ENCODE measurements around the gene CELA3A.

The CELA3A gene

GRCh38 chr1:22052115-22053016 lies 50.9 kb downstream of the CELA3A start, which contains the start of gene CDC42:
Gene CDC42, plus strand, starts transcription at chr1:22052709. Its CDS starts 25,770 bp downstream, at chr1:22078479.
- Histone ChIP-seq H3K23ac (ENCODE audit: low read length in 2 of 2) (peak within 1 kb of the TSS; percentile 90 to 97), H2BK120ac (ENCODE audit: low read depth, low read length) (peak within 1 kb of the TSS; percentile 100), H4K8ac (ENCODE audit: low read length) (peak within 1 kb of the TSS; percentile 99), H3K9me3 (ENCODE audit: control insufficient read depth, low read length) (no peaks in the 10 kb centered on the region), H3K4me1 (ENCODE audit: control insufficient read depth, insufficient read depth, low read depth, low read length) (peaks cover 10% of the 10 kb centered on the region), H3K9ac (ENCODE audit: low read length) (peak within 1 kb of the TSS; percentile 99), H2BK15ac (ENCODE audit: low read depth, poor library complexity, severe bottlenecking) (peak within 1 kb of the TSS; percentile 67), H3K18ac (ENCODE audit: low read depth in 1 of 2, low read length in 2 of 2) (peak within 1 kb of the TSS; percentile 97 to 100), H3K36me3 (ENCODE audit: control insufficient read depth in 1 of 2, insufficient read depth in 2 of 2, low read depth in 1 of 2, low read length in 2 of 2) (peaks cover 2 to 16% of the 10 kb centered on the region in 2 experiments), H2AFZ (ENCODE audit: low read depth, low read length) (no peak within 1 kb of the TSS), H2AK5ac (ENCODE audit: low read length, severe bottlenecking) (peak within 1 kb of the TSS; percentile 81), H3K4me3 (ENCODE audit: insufficient read depth in 1 of 2, low read depth in 1 of 2, low read length in 2 of 2) (peak within 1 kb of the TSS; percentile 80 to 100), H3K4me2 (ENCODE audit: low read length, poor library complexity, severe bottlenecking) (peak within 1 kb of the TSS; percentile 53), H3K14ac (ENCODE audit: low read length in 2 of 2) (peak within 1 kb of the TSS; percentile 89 to 97), H3K4ac (ENCODE audit: low read depth in 1 of 2, low read length in 2 of 2) (peak within 1 kb of the TSS; percentile 70 to 97), H2BK5ac (ENCODE audit: low read depth, low read length, poor library complexity, severe bottlenecking) (peak within 1 kb of the TSS; percentile 96), H3K27ac (ENCODE audit: low read length, poor library complexity, severe bottlenecking) (peak within 1 kb of the TSS; percentile 99), H3K79me1 (replicated peaks; ENCODE audit: low read length, poor library complexity, severe bottlenecking) (no peaks in the 10 kb centered on the region), H3K27me3 (ENCODE audit: control insufficient read depth in 1 of 2, insufficient read depth in 1 of 2, low read length in 2 of 2) (no peaks in the 10 kb centered on the region), H4K91ac (ENCODE audit: low read length) (peak within 1 kb of the TSS; percentile 96), H2BK12ac (ENCODE audit: low read length in 2 of 2) (peak within 1 kb of the TSS in 1 of 2 experiments; percentile 82)
- peak; percentile 96 for DNase-seq
- WGBS = 33% methylated on average over 43 of the region's 81 CpGs

- Histone ChIP-seq H3K27ac (ENCODE audit: low read length, poor library complexity, severe bottlenecking) (peak overlapping the region; percentile 99), H3K27me3 (ENCODE audit: control insufficient read depth in 1 of 2, insufficient read depth in 1 of 2, low read length in 2 of 2) (no peaks in the 10 kb centered on the region), H3K4me2 (ENCODE audit: low read length, poor library complexity, severe bottlenecking) (peak overlapping the region; percentile 53), H4K91ac (ENCODE audit: low read length) (peak overlapping the region; percentile 96), H3K79me1 (replicated peaks; ENCODE audit: low read length, poor library complexity, severe bottlenecking) (no peaks in the 10 kb centered on the region), H4K8ac (ENCODE audit: low read length) (peak overlapping the region; percentile 94), H2AFZ (ENCODE audit: low read depth, low read length) (no peak overlapping the region), H3K4me3 (ENCODE audit: insufficient read depth in 1 of 2, low read depth in 1 of 2, low read length in 2 of 2) (peak overlapping the region; percentile 80 to 100), H2BK15ac (ENCODE audit: low read depth, poor library complexity, severe bottlenecking) (peak overlapping the region; percentile 52), H2BK12ac (ENCODE audit: low read length in 2 of 2) (no peak overlapping the region), H3K4ac (ENCODE audit: low read depth in 1 of 2, low read length in 2 of 2) (peak overlapping the region in 1 of 2 experiments; percentile 97), H3K4me1 (ENCODE audit: control insufficient read depth, insufficient read depth, low read depth, low read length) (peaks cover 12% of the 10 kb centered on the region), H3K23ac (ENCODE audit: low read length in 2 of 2) (peak overlapping the region; percentile 90 to 97), H3K36me3 (ENCODE audit: control insufficient read depth in 1 of 2, insufficient read depth in 2 of 2, low read depth in 1 of 2, low read length in 2 of 2) (peaks cover 7 to 22% of the 10 kb centered on the region in 2 experiments), H2BK120ac (ENCODE audit: low read depth, low read length) (peak overlapping the region; percentile 100), H3K9me3 (ENCODE audit: control insufficient read depth, low read length) (no peaks in the 10 kb centered on the region), H3K9ac (ENCODE audit: low read length) (peak overlapping the region; percentile 99), H2AK5ac (ENCODE audit: low read length, severe bottlenecking) (peak overlapping the region; percentile 81), H3K18ac (ENCODE audit: low read depth in 1 of 2, low read length in 2 of 2) (peak overlapping the region; percentile 97 to 100), H3K14ac (ENCODE audit: low read length in 2 of 2) (peak overlapping the region; percentile 68 to 89), H2BK5ac (ENCODE audit: low read depth, low read length, poor library complexity, severe bottlenecking) (peak overlapping the region; percentile 96)
- peak; percentile 87 for DNase-seq
- 0% methylated on average over 12 of the region's 70 CpGs for WGBS
These were observed 51.8 kb downstream of the CELA3A start for GRCh38 chr1:22053017-22053860.

DNA sequence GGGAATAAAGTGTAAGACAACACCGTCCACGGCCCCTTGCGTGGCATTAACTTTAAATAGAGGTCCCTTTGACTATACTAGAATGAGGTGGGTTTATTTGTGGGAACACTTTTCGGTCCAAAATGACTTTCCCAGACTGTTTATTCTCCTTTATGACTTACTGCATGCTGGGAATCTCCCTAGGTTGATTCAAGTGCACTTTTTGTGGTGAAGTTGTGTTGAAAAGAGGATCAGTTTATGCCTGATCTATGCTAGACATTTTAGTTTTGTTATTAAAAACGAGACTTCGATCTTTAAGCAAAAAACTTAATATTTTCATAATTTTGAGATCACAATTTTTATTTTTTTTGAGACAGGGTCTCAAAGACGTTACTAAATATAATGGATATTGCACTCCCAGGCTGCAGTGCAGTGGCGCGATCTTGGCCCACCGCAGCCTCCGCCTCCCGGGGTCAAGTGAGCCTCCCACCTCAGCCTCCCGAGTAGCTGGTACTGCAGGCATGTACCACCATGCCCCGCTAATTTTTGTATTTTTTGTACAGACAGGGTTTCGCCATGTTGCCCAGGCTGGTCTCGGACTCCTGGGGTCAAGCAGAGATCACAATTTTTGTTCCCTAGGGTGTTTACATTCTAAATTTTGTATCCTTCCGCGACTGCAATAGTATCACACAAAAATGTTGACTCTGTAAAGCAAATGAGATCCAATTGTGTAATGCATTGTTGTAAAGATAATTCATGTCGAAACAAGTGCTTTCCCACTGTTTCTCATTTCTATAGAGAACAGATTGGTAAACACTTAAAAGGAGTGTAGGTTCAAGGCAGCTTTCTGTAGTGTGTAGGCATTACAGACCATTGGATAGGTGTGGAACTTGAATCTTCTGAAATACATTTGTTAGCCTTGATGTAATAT lies 52.7 kb downstream of the CELA3A start:
- Histone ChIP-seq H3K9ac (ENCODE audit: low read length) (peak overlapping the region; percentile 99), H4K8ac (ENCODE audit: low read length) (no peak overlapping the region), H3K4me1 (ENCODE audit: control insufficient read depth, insufficient read depth, low read depth, low read length) (peaks cover 11% of the 10 kb centered on the region), H3K27me3 (ENCODE audit: control insufficient read depth in 1 of 2, insufficient read depth in 1 of 2, low read length in 2 of 2) (no peaks in the 10 kb centered on the region), H3K14ac (ENCODE audit: low read length in 2 of 2) (no peak overlapping the region), H2AFZ (ENCODE audit: low read depth, low read length) (no peak overlapping the region), H3K27ac (ENCODE audit: low read length, poor library complexity, severe bottlenecking) (peak overlapping the region; percentile 99), H2BK12ac (ENCODE audit: low read length in 2 of 2) (no peak overlapping the region), H2BK120ac (ENCODE audit: low read depth, low read length) (no peak overlapping the region), H2AK5ac (ENCODE audit: low read length, severe bottlenecking) (peak overlapping the region; percentile 70), H3K4me3 (ENCODE audit: insufficient read depth in 1 of 2, low read depth in 1 of 2, low read length in 2 of 2) (peak overlapping the region; percentile 80 to 100), H3K79me1 (replicated peaks; ENCODE audit: low read length, poor library complexity, severe bottlenecking) (no peaks in the 10 kb centered on the region), H3K4ac (ENCODE audit: low read depth in 1 of 2, low read length in 2 of 2) (peak overlapping the region in 1 of 2 experiments; percentile 30), H4K91ac (ENCODE audit: low read length) (no peak overlapping the region), H2BK15ac (ENCODE audit: low read depth, poor library complexity, severe bottlenecking) (no peak overlapping the region), H3K18ac (ENCODE audit: low read depth in 1 of 2, low read length in 2 of 2) (no peak overlapping the region), H3K36me3 (ENCODE audit: control insufficient read depth in 1 of 2, insufficient read depth in 2 of 2, low read depth in 1 of 2, low read length in 2 of 2) (peaks cover 7 to 23% of the 10 kb centered on the region in 2 experiments), H2BK5ac (ENCODE audit: low read depth, low read length, poor library complexity, severe bottlenecking) (no peak overlapping the region), H3K9me3 (ENCODE audit: control insufficient read depth, low read length) (no peaks in the 10 kb centered on the region), H3K23ac (ENCODE audit: low read length in 2 of 2) (no peak overlapping the region), H3K4me2 (ENCODE audit: low read length, poor library complexity, severe bottlenecking) (peak overlapping the region; percentile 69)
- peak; percentile 67 for DNase-seq
- 69% methylated on average over 17 of the region's 19 CpGs for WGBS

All from mesenchymal stem cell (in vitro differentiated cells and primary cell).